GM12892 (cell line): ENCODE results near the gene INSYN2A.

ENCODE experiments used
- POLR2A ChIP-seq: IDR thresholded peaks from 2 replicates; pipeline ENCODE4 v1.6.1; 2011; ENCODE audit warnings: low read depth, low read length, control low read depth
- POLR2AphosphoS5 ChIP-seq: IDR thresholded peaks from 2 replicates; pipeline ENCODE4 v1.6.1; 2011; ENCODE audit warnings: low read depth, low read length, control low read depth

- TF ChIP-seq POLR2A (no peak), POLR2AphosphoS5 (no peak)
These were observed 38.0 kb upstream of the INSYN2A start for GRCh38 chr10:127234306-127234800.
